GM18907 (cell line): ENCODE results near the gene APBB2.
"Not testable (repeated sequence)": the region's sequence is repeated elsewhere in the genome, so short reads cannot be mapped to it uniquely, and the experiment has no call there.

Experiments used
- ATAC-seq: cut with Tn5 transposase; IDR thresholded peaks from one replicate; pipeline ENCODE4 v1.9.1; 2021; ENCODE audit warnings: mild to moderate bottlenecking, moderate library complexity; ENCODE audit not compliant: unreplicated experiment

The APBB2 gene

GRCh38 chr4:41029098-41029497, 185.2 kb downstream of the APBB2 start:
- no peak for ATAC-seq

- no peak for ATAC-seq
Observed at GRCh38 chr4:41028392-41029076, 185.8 kb downstream of the APBB2 start.

GRCh38 chr4:41026971-41027370, 187.4 kb downstream of the APBB2 start:
- ATAC-seq = no peak

- ATAC-seq = no peak
Observed at GRCh38 chr4:41025824-41026223, 188.5 kb downstream of the APBB2 start.

- no peak for ATAC-seq
Observed at GRCh38 chr4:41024556-41025491, 189.5 kb downstream of the APBB2 start.

GRCh38 chr4:41022116-41022515, 192.2 kb downstream of the APBB2 start:
- no peak for ATAC-seq

GRCh38 chr4:41015016-41015675, 199.2 kb downstream of the APBB2 start:
- ATAC-seq = no peak

- ATAC-seq = no peak
Observed at GRCh38 chr4:41014158-41014557, 200.2 kb downstream of the APBB2 start.

- ATAC-seq = no peak
Observed at GRCh38 chr4:41013746-41014145, 200.6 kb downstream of the APBB2 start.

- no peak for ATAC-seq
Observed at GRCh38 chr4:41012911-41013310, 201.4 kb downstream of the APBB2 start.

GRCh38 chr4:41012293-41012692, 202.0 kb downstream of the APBB2 start:
- no peak for ATAC-seq

GRCh38 chr4:41009411-41009810, 204.9 kb downstream of the APBB2 start:
- ATAC-seq = no peak

- ATAC-seq = no peak
Observed at GRCh38 chr4:41006141-41006540, 208.2 kb downstream of the APBB2 start.

GRCh38 chr4:41002309-41002708, 212.0 kb downstream of the APBB2 start:
- ATAC-seq = no peak

- no peak for ATAC-seq
Observed at GRCh38 chr4:41000356-41000755, 214.0 kb downstream of the APBB2 start.

- ATAC-seq = no peak
Observed at GRCh38 chr4:40998675-40999358, 215.5 kb downstream of the APBB2 start.

- no peak for ATAC-seq
Observed at GRCh38 chr4:40995850-40996249, 218.5 kb downstream of the APBB2 start.

- not testable (repeated sequence) for ATAC-seq
Observed at GRCh38 chr4:40994321-40994720, 220.0 kb downstream of the APBB2 start.

- ATAC-seq = not testable (repeated sequence)
Observed at GRCh38 chr4:40993296-40993693, 221.0 kb downstream of the APBB2 start.

GRCh38 chr4:40992472-40993295, 221.7 kb downstream of the APBB2 start:
- peak; percentile 82 for ATAC-seq
